Ovary (tissue), 3 donors: ENCODE measurements around the gene USF1.

Experiments used
- CTCF ChIP-seq, 3 donors: fragments of 450-650 bp in 2 of 3; fragments of 200-600 bp in 1 of 3; IDR thresholded peaks; one replicate each; pipeline versions ENCODE4 v1.5.1 to v1.8.0; 2016 to 2022; ENCODE audit warnings: antibody characterized with exemption in 3 of 3, mild to moderate bottlenecking in 1 of 3
- POLR2A ChIP-seq: fragments of 450-650 bp; IDR thresholded peaks from one replicate; pipeline ENCODE4 v1.6.1; 2017; ENCODE audit warnings: antibody characterized with exemption, mild to moderate bottlenecking, moderate library complexity
- donor health status: DM: no; HTN: no; CAD: no.

- TF ChIP-seq CTCF (IDR thresholded peaks at IDR 0.05) (no peak), POLR2A (no peak)
These were observed 44.9 kb downstream of the USF1 start for GRCh38 chr1:161000736-161001480.
